Neuronal stem cell (in vitro differentiated cells): Measurements from ENCODE around the gene DHRS7B.
"Not testable (repeated sequence)": the region's sequence is repeated elsewhere in the genome, so short reads cannot be mapped to it uniquely, and the experiment has no call there.

Experiments
- DNase-seq: peaks from one replicate; pipeline ENCODE4 v3.0.0-alpha.2; 2013; ENCODE audit warnings: low spot score
- H2AFZ ChIP-seq: one replicate; pipeline ENCODE4 v1.6.1; 2013; ENCODE audit warnings: mild to moderate bottlenecking, low read length, inconsistent platforms
- H2AK5ac ChIP-seq: 2 replicates; pipeline ENCODE4 v1.6.1; 2013; ENCODE audit warnings: low read depth, mild to moderate bottlenecking, inconsistent platforms, low read length, moderate library complexity, mixed read lengths
- H2BK120ac ChIP-seq: 2 replicates; pipeline ENCODE4 v1.6.1; 2013; ENCODE audit warnings: low read depth, mild to moderate bottlenecking, inconsistent platforms, low read length, moderate library complexity, mixed read lengths
- H2BK12ac ChIP-seq: one replicate; pipeline ENCODE4 v1.6.1; 2013; ENCODE audit warnings: low read length, inconsistent platforms
- H2BK15ac ChIP-seq: 2 replicates; pipeline ENCODE4 v1.6.1; 2013; ENCODE audit warnings: mild to moderate bottlenecking, low read length, inconsistent platforms, mixed read lengths
- H2BK5ac ChIP-seq: one replicate; pipeline ENCODE4 v1.6.1; 2013; ENCODE audit warnings: inconsistent platforms, mild to moderate bottlenecking, low read length, moderate library complexity
- H3K14ac ChIP-seq: one replicate; pipeline ENCODE4 v1.6.1; 2013; ENCODE audit warnings: low read length, inconsistent platforms
- H3K18ac ChIP-seq: 2 replicates; pipeline ENCODE4 v1.6.1; 2013; ENCODE audit warnings: low read length, inconsistent platforms
- H3K23ac ChIP-seq: 2 replicates; pipeline ENCODE4 v1.6.1; 2013; ENCODE audit warnings: low read depth, mild to moderate bottlenecking, mixed read lengths, low read length, inconsistent platforms; ENCODE audit not compliant: poor library complexity
- H3K27ac ChIP-seq: replicated peaks from 3 replicates; pipeline ENCODE4 v1.5.1; 2013; ENCODE audit warnings: low read length, inconsistent platforms
- H3K27me3 ChIP-seq, 3 experiments: 2 replicates each; pipeline ENCODE4 v1.6.1; 2013; ENCODE audit warnings: low read length in 3 of 3, mild to moderate bottlenecking in 2 of 3, inconsistent platforms in 1 of 3, low read depth in 1 of 3, mixed read lengths in 1 of 3, moderate library complexity in 1 of 3; ENCODE audit not compliant: control insufficient read depth in 3 of 3, insufficient read depth in 3 of 3
- H3K36me3 ChIP-seq, 2 donors: replicated peaks in 1 of 2; 2 replicates each; pipeline ENCODE4 v1.6.1; 2013; ENCODE audit warnings: low read length in 2 of 2; ENCODE audit not compliant: control insufficient read depth in 2 of 2, insufficient read depth in 2 of 2
- H3K4ac ChIP-seq: 2 replicates; pipeline ENCODE4 v1.6.1; 2013; ENCODE audit warnings: inconsistent platforms, mild to moderate bottlenecking, low read length, moderate library complexity
- H3K4me1 ChIP-seq, 2 donors: 1 replicate in 1 of 2; 2 replicates in 1 of 2; pipeline ENCODE4 v1.6.1; 2013; ENCODE audit warnings: low read length in 2 of 2, low read depth in 1 of 2; ENCODE audit not compliant: control insufficient read depth in 2 of 2, insufficient read depth in 1 of 2
- H3K4me2 ChIP-seq: one replicate; pipeline ENCODE4 v1.6.1; 2013; ENCODE audit warnings: mild to moderate bottlenecking, low read length, inconsistent platforms; ENCODE audit not compliant: insufficient read depth, poor library complexity, severe bottlenecking
- H3K4me3 ChIP-seq, 2 donors: 2 replicates each; pipeline ENCODE4 v1.5.1; 2013; ENCODE audit warnings: low read length in 2 of 2, mild to moderate bottlenecking in 2 of 2, inconsistent platforms in 1 of 2, moderate library complexity in 1 of 2
- H3K79me1 ChIP-seq: one replicate; pipeline ENCODE4 v1.6.1; 2013; ENCODE audit warnings: low read depth, mild to moderate bottlenecking, inconsistent platforms, low read length, moderate library complexity
- H3K9ac ChIP-seq: one replicate; pipeline ENCODE4 v1.6.1; 2013; ENCODE audit warnings: mild to moderate bottlenecking, low read depth, low read length, inconsistent platforms; ENCODE audit not compliant: poor library complexity
- H3K9me3 ChIP-seq, 2 donors: replicated peaks in 1 of 2; 2 replicates each; pipeline versions ENCODE3 to v1.6.1; 2013; ENCODE audit warnings: low read length in 2 of 2, mild to moderate bottlenecking in 2 of 2, inconsistent platforms in 1 of 2, low read depth in 1 of 2, mixed read lengths in 1 of 2, moderate library complexity in 1 of 2; ENCODE audit not compliant: control insufficient read depth in 2 of 2, insufficient read depth in 1 of 2
- H4K8ac ChIP-seq: one replicate; pipeline ENCODE4 v1.6.1; 2013; ENCODE audit warnings: low read depth, mild to moderate bottlenecking, inconsistent platforms, low read length, moderate library complexity
- H4K91ac ChIP-seq: one replicate; pipeline ENCODE4 v1.6.1; 2013; ENCODE audit warnings: low read length, low read depth, mild to moderate bottlenecking, inconsistent platforms; ENCODE audit not compliant: poor library complexity
- WGBS, 2 donors: extraction: QIAGEN DNeasy Blood & Tissue Kit; methylation state at CpG; one replicate each; pipeline ENCODE4 v1.1.7; 2013; ENCODE audit warnings: missing lambda C conversion rate in 2 of 2, mixed read lengths in 1 of 2; ENCODE audit not compliant: insufficient read length in 2 of 2, insufficient replicate concordance in 1 of 2; ENCODE audit errors: extremely low coverage in 2 of 2; 5-methylcytosine and 5-hydroxymethylcytosine counted together

DHRS7B gene

DNA sequence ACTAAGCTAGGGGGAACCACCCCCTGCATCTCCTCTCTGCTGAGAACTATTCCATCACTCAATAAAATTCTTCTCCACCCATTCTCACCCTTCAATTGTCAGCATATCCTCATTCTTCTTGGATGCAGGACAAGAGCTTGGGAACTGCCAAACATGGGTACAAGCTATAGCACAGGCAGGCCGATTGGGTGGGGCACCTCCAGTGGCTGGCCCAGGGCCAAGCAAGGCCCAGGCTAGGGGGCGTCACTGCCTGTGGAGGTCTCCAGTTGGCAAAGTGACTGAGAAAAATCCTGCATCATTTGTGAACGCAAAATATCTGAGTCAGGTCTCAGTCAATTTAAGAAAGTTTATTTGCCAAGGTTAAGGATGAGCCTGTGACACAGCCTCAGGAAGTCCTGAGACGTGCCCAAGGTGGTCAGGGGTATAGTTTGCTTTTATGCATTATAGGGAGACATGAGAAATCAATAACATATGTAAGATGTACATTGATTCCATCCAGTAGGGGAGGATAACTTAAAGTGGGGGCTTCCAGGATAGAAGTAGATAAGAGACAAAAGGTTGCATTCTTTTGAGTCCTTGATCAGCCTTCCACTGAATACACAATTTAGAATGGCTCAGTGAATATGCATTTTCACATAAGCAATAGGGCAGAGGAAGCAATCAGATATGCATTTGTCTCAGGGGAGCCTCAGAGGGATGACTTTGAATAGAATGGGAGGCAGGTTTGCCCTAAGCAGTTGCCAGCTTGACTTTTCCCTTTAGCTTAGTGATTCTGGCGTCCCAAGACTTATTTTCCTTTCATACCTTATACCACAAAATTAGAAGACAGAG, 21.5 kb upstream of the DHRS7B start:
- WGBS, 2 donors = no CpG with 5 or more reads among the region's 5 CpGs
- Histone ChIP-seq H2AK5ac (no peak overlapping the region), H4K91ac (no peak overlapping the region), H2BK5ac (no peak overlapping the region), H3K4me3 (no peak overlapping the region), H3K36me3 (no peaks in the 10 kb centered on the region), H2BK12ac (no peak overlapping the region), H2AFZ (no peak overlapping the region), H3K18ac (no peak overlapping the region), H3K4me2 (no peak overlapping the region), H4K8ac (no peak overlapping the region), H3K9me3 (no peaks in the 10 kb centered on the region), H2BK120ac (no peak overlapping the region), H3K9ac (no peak overlapping the region), H3K4me1 (no peaks in the 10 kb centered on the region), H2BK15ac (no peak overlapping the region), H3K79me1 (no peaks in the 10 kb centered on the region), H3K4ac (no peak overlapping the region), H3K27me3 (peaks cover 0 to 6% (median 0%) of the 10 kb centered on the region in 3 experiments), H3K14ac (no peak overlapping the region), H3K27ac (no peak overlapping the region), H3K23ac (no peak overlapping the region)
- DNase-seq = no peak

DNA sequence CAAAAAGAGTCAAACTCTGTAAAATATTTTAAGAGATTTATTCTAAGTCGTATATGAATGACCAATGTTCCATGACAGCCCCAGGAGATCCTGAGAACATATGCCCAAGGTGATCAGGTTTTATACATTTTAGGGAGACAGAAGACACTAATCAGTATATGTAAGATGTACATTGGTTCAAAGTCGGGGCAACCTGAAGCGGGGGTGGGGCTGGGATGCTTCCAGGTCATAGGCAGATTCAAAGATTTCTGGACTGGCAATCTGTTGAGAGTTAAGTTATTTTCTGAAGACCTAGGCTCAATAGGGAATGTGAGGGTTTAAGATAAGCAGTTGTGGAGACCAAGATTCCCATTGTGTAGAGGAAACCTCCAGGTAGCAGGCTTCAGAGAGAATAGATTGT, 20.4 kb upstream of the DHRS7B start:
- H2BK15ac ChIP-seq = no peak overlapping the region
- H3K9me3 ChIP-seq = no peaks in the 10 kb centered on the region
- no peaks in the 10 kb centered on the region for H3K79me1 ChIP-seq
- no peak overlapping the region for H3K23ac ChIP-seq
- no peak overlapping the region for H4K91ac ChIP-seq
- H3K14ac ChIP-seq = no peak overlapping the region
- H3K4me3 ChIP-seq = no peak overlapping the region
- H3K4ac ChIP-seq = no peak overlapping the region
- H3K4me2 ChIP-seq = no peak overlapping the region
- no peak overlapping the region for H3K27ac ChIP-seq
- no peak overlapping the region for H2BK12ac ChIP-seq
- peaks cover 0 to 6% (median 0%) of the 10 kb centered on the region in 3 experiments for H3K27me3 ChIP-seq
- no peak overlapping the region for H2AK5ac ChIP-seq
- no peaks in the 10 kb centered on the region for H3K36me3 ChIP-seq
- no peak overlapping the region for H2AFZ ChIP-seq
- no peaks in the 10 kb centered on the region for H3K4me1 ChIP-seq
- WGBS, 2 donors = no CpG with 5 or more reads among the region's 3 CpGs
- H3K9ac ChIP-seq = no peak overlapping the region
- no peak overlapping the region for H2BK120ac ChIP-seq
- DNase-seq = no peak
- H3K18ac ChIP-seq = no peak overlapping the region
- H2BK5ac ChIP-seq = no peak overlapping the region
- no peak overlapping the region for H4K8ac ChIP-seq

DNA sequence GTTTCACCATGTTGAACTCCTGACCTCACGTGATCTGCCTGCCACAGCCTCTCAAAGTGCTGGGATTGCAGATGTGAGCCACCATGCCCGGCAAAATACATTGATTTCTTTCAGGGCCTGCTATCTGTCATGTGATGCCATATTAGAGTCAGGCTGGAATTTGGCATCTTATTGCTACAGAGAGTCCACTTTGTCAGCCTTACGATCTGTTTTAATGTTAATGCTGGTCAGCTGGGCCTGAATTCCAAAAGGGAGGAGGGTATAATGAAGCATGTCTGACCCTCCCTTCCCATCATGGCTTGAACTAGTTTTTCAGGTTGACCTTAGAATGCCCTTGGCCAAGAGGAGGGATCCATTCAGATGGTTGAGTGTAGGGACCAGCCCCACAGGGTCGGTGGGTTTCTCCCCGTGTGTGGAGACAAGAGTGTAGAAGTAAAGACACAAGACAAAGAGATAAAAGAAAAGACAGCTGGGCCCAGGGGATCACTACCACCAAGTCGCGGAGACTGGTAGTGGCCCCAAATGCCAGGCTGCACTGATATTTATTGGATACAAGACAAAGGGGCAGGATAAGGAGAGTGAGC, 19.6 kb upstream of the DHRS7B start:
- not testable (repeated sequence) for H4K91ac ChIP-seq, H3K4me1 ChIP-seq, DNase-seq, H3K18ac ChIP-seq, H2BK15ac ChIP-seq, H2AFZ ChIP-seq, H3K14ac ChIP-seq, H3K9ac ChIP-seq, H3K9me3 ChIP-seq, H3K4me2 ChIP-seq, H2BK5ac ChIP-seq, H3K27me3 ChIP-seq, H4K8ac ChIP-seq, H2BK12ac ChIP-seq, H3K23ac ChIP-seq, H2AK5ac ChIP-seq, H3K27ac ChIP-seq, H3K4me3 ChIP-seq, H3K4ac ChIP-seq, H3K79me1 ChIP-seq, H3K36me3 ChIP-seq, H2BK120ac ChIP-seq
- no CpG with 5 or more reads among the region's 7 CpGs for WGBS, 2 donors

DNA sequence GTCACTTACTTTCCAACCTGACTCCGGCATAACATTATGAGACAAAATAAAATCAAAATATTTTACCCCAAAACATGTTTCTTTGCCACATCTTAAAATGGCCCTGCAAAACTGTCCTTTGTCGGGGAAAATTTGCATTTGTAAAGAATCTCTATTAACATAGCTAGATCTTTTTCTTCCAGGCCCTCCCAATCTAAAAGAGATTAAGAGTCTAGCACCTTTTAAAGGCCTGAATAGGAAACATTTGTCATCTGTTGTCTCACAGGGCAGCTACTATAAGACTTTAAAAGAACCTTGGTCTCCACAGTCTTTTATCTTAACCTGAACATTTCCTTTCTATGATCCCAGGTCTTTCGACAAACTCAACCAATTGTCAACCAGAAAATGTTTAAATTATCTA, 18.1 kb upstream of the DHRS7B start:
- Histone ChIP-seq H2AFZ (no peak overlapping the region), H3K9me3 (no peaks in the 10 kb centered on the region), H3K23ac (no peak overlapping the region), H3K27ac (no peak overlapping the region), H3K79me1 (no peaks in the 10 kb centered on the region), H2BK5ac (no peak overlapping the region), H3K9ac (no peak overlapping the region), H4K91ac (no peak overlapping the region), H3K4me3 (no peak overlapping the region), H4K8ac (no peak overlapping the region), H2BK120ac (no peak overlapping the region), H3K36me3 (no peaks in the 10 kb centered on the region), H2BK12ac (no peak overlapping the region), H3K14ac (no peak overlapping the region), H3K4me1 (no peaks in the 10 kb centered on the region), H2AK5ac (no peak overlapping the region), H3K18ac (no peak overlapping the region), H3K4me2 (no peak overlapping the region), H3K27me3 (peaks cover 0 to 6% (median 0%) of the 10 kb centered on the region in 3 experiments), H2BK15ac (no peak overlapping the region), H3K4ac (no peak overlapping the region)
- WGBS, 2 donors = no CpG with 5 or more reads among the region's 3 CpGs
- DNase-seq = no peak
